Hematopoietic multipotent progenitor cell (in vitro differentiated cells): Measurements from ENCODE around the gene PGM3. TPM values are rescaled to one million over a fixed set of nuclear protein-coding genes. Genes with fewer than 3 reads are reported as not detected.

Experiments
- DNase-seq, 3 donors: peaks; one replicate each; pipeline ENCODE4 v3.0.0-alpha.2; 2011 to 2015; ENCODE audit warnings: low read depth in 2 of 3, low spot score in 2 of 3
- total RNA-seq: library from RNA; depleted of rRNA; stranded (reverse); fragments of >200 nt; gene quantifications from one replicate; pipeline ENCODE4 v1.2.3, GENCODE V29; 2012

PGM3 gene
- total RNA-seq, 1 donor = 8.1 TPM

- no peak for DNase-seq
Observed at GRCh38 chr6:83124553-83124952, 68.5 kb downstream of the PGM3 start.

GRCh38 chr6:83119742-83120300 lies 73.2 kb downstream of the PGM3 start:
- DNase-seq = no peak

GRCh38 chr6:83117802-83118201 lies 75.3 kb downstream of the PGM3 start:
- no peak for DNase-seq

Other genes starting within 250 kb of the PGM3 start
- gene UBE3D, start 127.4 kb downstream of the PGM3 start, total RNA-seq = 4.3 TPM
- gene DOP1A, start 125.6 kb downstream of the PGM3 start, total RNA-seq = 18.6 TPM
- gene RWDD2A, start 92 bp upstream of the PGM3 start, total RNA-seq = 0.81 TPM
- gene ME1, start 237.8 kb upstream of the PGM3 start, total RNA-seq = under 0.01 TPM